Tibial nerve (tissue), 4 donors: ENCODE results near the gene ATP8A1. TPM values are rescaled to one million over a fixed set of nuclear protein-coding genes. Genes with fewer than 3 reads are reported as not detected.

Experiments used
- DNase-seq, 2 donors: peaks; one replicate each; pipeline ENCODE4 v3.0.0-alpha.2; 2019; ENCODE audit warnings: low spot score in 2 of 2
- H3K27ac ChIP-seq, 4 donors: fragments of 200-600 bp; sonication (generic) in 3 of 4; one replicate each; pipeline ENCODE4 v1.5.1; 2017 to 2019; ENCODE audit warnings: mild to moderate bottlenecking in 1 of 4
- H3K27me3 ChIP-seq, 2 donors: fragments of 200-600 bp; sonication (generic) in 1 of 2; one replicate each; pipeline versions ENCODE4 v1.5.1 to v1.6.0; 2017 to 2019
- H3K36me3 ChIP-seq, 3 donors: fragments of 200-600 bp; sonication (generic); one replicate each; pipeline ENCODE4 v1.5.1; 2018 to 2019
- H3K4me1 ChIP-seq, 4 donors: fragments of 200-600 bp; sonication (generic) in 3 of 4; one replicate each; pipeline ENCODE4 v1.5.1; 2017 to 2019
- H3K4me3 ChIP-seq, 4 donors: fragments of 200-600 bp; sonication (generic) in 3 of 4; one replicate each; pipeline ENCODE4 v1.5.1; 2017 to 2019; ENCODE audit warnings: mild to moderate bottlenecking in 1 of 4, moderate library complexity in 1 of 4
- H3K9me3 ChIP-seq, 4 donors: fragments of 200-600 bp; sonication (generic) in 3 of 4; one replicate each; pipeline ENCODE4 v1.5.1; 2017 to 2019
- CTCF ChIP-seq, 5 experiments: fragments of 200-600 bp in 3 of 5; fragments of 450-650 bp in 2 of 5; sonication (generic) in 3 of 5; IDR thresholded peaks; one replicate each; pipeline ENCODE4 v1.5.1; 2016 to 2019; ENCODE audit warnings: antibody characterized with exemption in 5 of 5, mild to moderate bottlenecking in 3 of 5, moderate library complexity in 2 of 5
- EP300 ChIP-seq, 2 donors: sonication (generic); formaldehyde crosslinking; IDR thresholded peaks; one replicate each; pipeline ENCODE4 v1.6.1; 2017; ENCODE audit warnings: antibody characterized with exemption in 2 of 2, mild to moderate bottlenecking in 1 of 2
- POLR2A ChIP-seq, 2 donors: fragments of 450-650 bp; IDR thresholded peaks; one replicate each; pipeline ENCODE4 v1.6.1; 2017; ENCODE audit warnings: antibody characterized with exemption in 2 of 2, mild to moderate bottlenecking in 2 of 2, moderate library complexity in 2 of 2
- WGBS, 2 donors: methylation state at CpG; one replicate each; pipeline ENCODE4 v1.1.5; 2018; 5-methylcytosine and 5-hydroxymethylcytosine counted together
- total RNA-seq, 4 donors: library from RNA; depleted of rRNA; stranded (reverse); fragments of >200 nt; gene quantifications; one replicate each; pipeline ENCODE4 v1.1.0, GENCODE V29; 2016

ATP8A1 gene
- total RNA-seq, 4 donors from 2014 or later, result 57.9 to 79.7 (median 64.9) TPM

- no peaks in the 10 kb centered on the region for H3K27me3 ChIP-seq
- 88 to 91% methylated on average over 7 of the region's 7 CpGs for WGBS, 2 donors
- H3K27ac ChIP-seq, result no peak overlapping the region
- H3K36me3 ChIP-seq, result no peaks in the 10 kb centered on the region
- no peak overlapping the region for H3K4me3 ChIP-seq
- DNase-seq, result no peak
- peaks cover 0 to 17% (median 2%) of the 10 kb centered on the region in 4 donors for H3K4me1 ChIP-seq
- no peaks in the 10 kb centered on the region for H3K9me3 ChIP-seq
- TF ChIP-seq POLR2A (IDR thresholded peaks at IDR 0.05) (no peak), CTCF (IDR thresholded peaks at IDR 0.05) (no peak), EP300 (IDR thresholded peaks at IDR 0.05) (no peak)
Observed at GRCh38 chr4:42642845-42643615, 13.9 kb downstream of the ATP8A1 start.

- WGBS, 2 donors, result 89% methylated on average over 7 of the region's 7 CpGs
Observed at GRCh38 chr4:42642101-42642797, 14.7 kb downstream of the ATP8A1 start.

GRCh38 chr4:42641656-42642055 lies 15.2 kb downstream of the ATP8A1 start:
- Histone ChIP-seq H3K27ac (peak overlapping the region in 1 of 4 donors; percentile 27), H3K4me1 (peaks cover 0 to 17% (median 2%) of the 10 kb centered on the region in 4 donors), H3K27me3 (no peaks in the 10 kb centered on the region), H3K9me3 (no peaks in the 10 kb centered on the region), H3K4me3 (no peak overlapping the region), H3K36me3 (no peaks in the 10 kb centered on the region)
- 74 to 81% methylated on average over 1 of the region's 1 CpG for WGBS, 2 donors
- no peak for TF ChIP-seq CTCF (IDR thresholded peaks at IDR 0.05)
- no peak for TF ChIP-seq EP300 (IDR thresholded peaks at IDR 0.05)
- no peak for TF ChIP-seq POLR2A (IDR thresholded peaks at IDR 0.05)
- no peak for DNase-seq

More at GRCh38 chr4:42642101-42642797, 14.7 kb downstream of the ATP8A1 start:
- no peak for DNase-seq
- no peaks in the 10 kb centered on the region for H3K27me3 ChIP-seq
- H3K9me3 ChIP-seq, result no peaks in the 10 kb centered on the region
- no peak overlapping the region for H3K4me3 ChIP-seq
- no peak for TF ChIP-seq POLR2A (IDR thresholded peaks at IDR 0.05)
- no peak for TF ChIP-seq EP300 (IDR thresholded peaks at IDR 0.05)
- TF ChIP-seq CTCF (IDR thresholded peaks at IDR 0.05), result no peak
- H3K36me3 ChIP-seq, result no peaks in the 10 kb centered on the region
- peaks cover 0 to 17% (median 2%) of the 10 kb centered on the region in 4 donors for H3K4me1 ChIP-seq
- H3K27ac ChIP-seq, result peak overlapping the region in 1 of 4 donors; percentile 27

- H3K9me3 ChIP-seq, result no peaks in the 10 kb centered on the region
- peaks cover 0 to 12% (median 2%) of the 10 kb centered on the region in 4 donors for H3K4me1 ChIP-seq
- DNase-seq, result no peak
- no peak overlapping the region for H3K4me3 ChIP-seq
- H3K27me3 ChIP-seq, result no peaks in the 10 kb centered on the region
- H3K27ac ChIP-seq, result no peak overlapping the region
- TF ChIP-seq EP300 (IDR thresholded peaks at IDR 0.05) (no peak), CTCF (IDR thresholded peaks at IDR 0.05) (no peak)
- no peaks in the 10 kb centered on the region for H3K36me3 ChIP-seq
Observed at GRCh38 chr4:42641161-42641560, 15.7 kb downstream of the ATP8A1 start.

- no peak overlapping the region for H3K4me3 ChIP-seq
- 76 to 79% methylated on average over 3 of the region's 3 CpGs for WGBS, 2 donors
- no peaks in the 10 kb centered on the region for H3K9me3 ChIP-seq
- H3K27me3 ChIP-seq, result no peaks in the 10 kb centered on the region
- TF ChIP-seq EP300 (IDR thresholded peaks at IDR 0.05) (no peak), CTCF (IDR thresholded peaks at IDR 0.05) (no peak), POLR2A (IDR thresholded peaks at IDR 0.05) (no peak)
- no peak overlapping the region for H3K27ac ChIP-seq
- H3K4me1 ChIP-seq, result peaks cover 0 to 10% (median 2%) of the 10 kb centered on the region in 4 donors
- no peaks in the 10 kb centered on the region for H3K36me3 ChIP-seq
- no peak for DNase-seq
Observed at GRCh38 chr4:42640613-42641012, 16.3 kb downstream of the ATP8A1 start.
